Hindlimb muscle (tissue), 1 donor: ENCODE measurements around the gene COG3. TPM values are rescaled to one million over a fixed set of nuclear protein-coding genes. Genes with fewer than 3 reads are reported as not detected.

ENCODE experiments used
- DNase-seq: peaks from one replicate; pipeline ENCODE4 v3.0.0-alpha.2; 2013
- polyA plus RNA-seq: library from polyadenylated mRNA; unstranded; fragments of 120-200 nt; gene quantifications from one replicate; pipeline ENCODE4 v1.2.1, GENCODE V29; 2013; ENCODE audit not compliant: insufficient read length

The COG3 gene
- polyA plus RNA-seq, 1 donor, result 21.3 TPM

GRCh38 chr13:45448965-45449559 is 15.7 kb upstream of the COG3 start:
- DNase-seq, result no peak

GRCh38 chr13:45451282-45451681 is 13.5 kb upstream of the COG3 start:
- no peak for DNase-seq

GRCh38 chr13:45454204-45454603 is 10.5 kb upstream of the COG3 start:
- DNase-seq, result no peak

GRCh38 chr13:45456196-45456972 is 8.4 kb upstream of the COG3 start:
- DNase-seq, result no peak

- no peak for DNase-seq
Observed at GRCh38 chr13:45464141-45464686, 525 bp upstream of the COG3 start.

- DNase-seq, result no peak
Observed at GRCh38 chr13:45466359-45466758, 1.6 kb downstream of the COG3 start.

- DNase-seq, result no peak
Observed at GRCh38 chr13:45468635-45469034, 3.9 kb downstream of the COG3 start.

- no peak for DNase-seq
Observed at GRCh38 chr13:45472171-45472705, 7.5 kb downstream of the COG3 start.

- DNase-seq, result no peak
Observed at GRCh38 chr13:45473627-45474026, 8.9 kb downstream of the COG3 start.

- DNase-seq, result no peak
Observed at GRCh38 chr13:45474584-45475454, 10.1 kb downstream of the COG3 start.

- DNase-seq, result no peak
Observed at GRCh38 chr13:45479661-45480060, 14.9 kb downstream of the COG3 start.

GRCh38 chr13:45481688-45482087 is 16.9 kb downstream of the COG3 start:
- DNase-seq, result no peak

- no peak for DNase-seq
Observed at GRCh38 chr13:45482571-45483173, 17.9 kb downstream of the COG3 start.

GRCh38 chr13:45487604-45488003 is 22.9 kb downstream of the COG3 start:
- DNase-seq, result no peak

- no peak for DNase-seq
Observed at GRCh38 chr13:45490068-45490467, 25.3 kb downstream of the COG3 start.

GRCh38 chr13:45492538-45492937 is 27.8 kb downstream of the COG3 start:
- no peak for DNase-seq

- no peak for DNase-seq
Observed at GRCh38 chr13:45496942-45497341, 32.2 kb downstream of the COG3 start.

GRCh38 chr13:45500492-45501174 is 35.9 kb downstream of the COG3 start:
- no peak for DNase-seq

GRCh38 chr13:45501175-45501526 is 36.4 kb downstream of the COG3 start:
- no peak for DNase-seq

GRCh38 chr13:45503658-45504057 is 38.9 kb downstream of the COG3 start:
- no peak for DNase-seq

- DNase-seq, result no peak
Observed at GRCh38 chr13:45506811-45507210, 42.1 kb downstream of the COG3 start.

- DNase-seq, result no peak
Observed at GRCh38 chr13:45508776-45509175, 44.0 kb downstream of the COG3 start.
